NK-92 (cell line): Measurements from ENCODE around the gene ISLR.

Experiments
- DNase-seq: peaks from one replicate; lab custom pipeline; 2025; ENCODE audit not compliant: unreplicated experiment; lab: John Stamatoyannopoulos, UW

ISLR gene

GRCh38 chr15:74170875-74171578 lies 2.5 kb upstream of the ISLR start:
- DNase-seq, result no peak

- DNase-seq, result no peak
Observed at GRCh38 chr15:74171965-74172541, 1.5 kb upstream of the ISLR start.

- DNase-seq, result no peak
Observed at GRCh38 chr15:74172701-74173379, 670 bp upstream of the ISLR start.

GRCh38 chr15:74174219-74174957 lies 878 bp downstream of the ISLR start:
- no peak for DNase-seq

GRCh38 chr15:74174958-74175253 lies 1.4 kb downstream of the ISLR start:
- DNase-seq, result no peak

GRCh38 chr15:74175271-74176191 lies 2.0 kb downstream of the ISLR start:
- DNase-seq, result no peak

GRCh38 chr15:74176262-74177214 lies 3.0 kb downstream of the ISLR start:
- DNase-seq, result no peak

- DNase-seq, result no peak
Observed at GRCh38 chr15:74178326-74179100, 5.0 kb downstream of the ISLR start.

GRCh38 chr15:74179101-74179841 lies 5.8 kb downstream of the ISLR start:
- no peak for DNase-seq

- no peak for DNase-seq
Observed at GRCh38 chr15:74179983-74180880, 6.7 kb downstream of the ISLR start.

- no peak for DNase-seq
Observed at GRCh38 chr15:74180881-74181602, 7.5 kb downstream of the ISLR start.

- no peak for DNase-seq
Observed at GRCh38 chr15:74182131-74182530, 8.6 kb downstream of the ISLR start.

GRCh38 chr15:74184582-74185091 lies 11.1 kb downstream of the ISLR start:
- DNase-seq, result no peak

- no peak for DNase-seq
Observed at GRCh38 chr15:74185710-74186348, 12.3 kb downstream of the ISLR start.

GRCh38 chr15:74188216-74188615 lies 14.7 kb downstream of the ISLR start:
- no peak for DNase-seq

- DNase-seq, result no peak
Observed at GRCh38 chr15:74191798-74192197, 18.3 kb downstream of the ISLR start.
